ENCODE measurements around the gene SLA2. TPM values are rescaled to one million over a fixed set of nuclear protein-coding genes. Genes with fewer than 3 reads are reported as not detected.

The SLA2 gene
- total RNA-seq, 1 donor from 2014 or later = 0.21 TPM

DNA sequence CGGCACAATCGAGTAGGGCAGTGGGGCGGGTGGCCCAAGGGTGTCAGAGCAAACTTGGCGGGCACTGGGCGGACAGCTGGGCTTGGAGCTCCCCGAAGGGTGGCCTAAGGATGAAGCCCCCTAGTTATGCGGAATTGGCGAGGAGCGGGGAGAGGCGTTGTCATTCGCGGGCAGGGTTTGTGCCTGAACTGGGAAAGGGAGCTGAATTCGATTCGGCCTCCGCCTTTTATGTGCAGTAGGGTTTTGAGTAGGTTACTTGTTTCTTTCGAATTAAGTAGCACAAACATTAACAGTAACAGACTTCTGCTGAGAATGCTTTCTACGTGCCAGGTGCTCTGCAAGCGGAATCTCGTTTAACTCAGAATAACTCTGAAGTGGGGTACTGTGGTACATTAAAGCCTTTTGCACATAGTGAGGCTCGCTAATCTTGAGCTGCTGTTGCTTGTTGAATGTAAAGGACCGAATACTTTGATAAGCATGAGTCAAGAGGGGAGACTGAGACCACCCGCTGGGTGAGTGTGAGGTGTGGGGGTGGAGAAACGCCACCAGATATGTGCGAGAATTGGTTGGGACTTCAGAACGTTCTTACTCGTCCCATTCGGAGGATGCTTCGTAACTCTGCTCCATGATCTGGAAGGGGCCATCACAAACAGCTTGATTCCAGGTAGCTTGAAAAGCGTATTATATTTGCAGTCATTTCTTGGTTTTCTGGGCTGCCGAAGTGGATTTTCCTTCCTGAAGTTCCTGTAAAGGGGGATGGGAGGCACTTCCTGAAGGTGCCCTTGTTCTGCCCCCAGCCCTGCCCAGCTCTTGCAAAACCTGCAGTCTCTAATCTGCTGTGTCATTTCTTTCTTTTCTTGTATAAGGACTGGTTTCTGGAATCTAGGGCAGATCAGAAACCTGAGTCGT lies 39.6 kb downstream of the SLA2 start:
- H3K4me3 ChIP-seq = peak overlapping the region; percentile 79
- TF ChIP-seq CTCF (IDR thresholded peaks at IDR 0.05) = no peak
- no peak for TF ChIP-seq EZH2 (IDR thresholded peaks at IDR 0.05)
- no peak for TF ChIP-seq EZH2phosphoT487 (IDR thresholded peaks at IDR 0.05)
- H3K9me3 ChIP-seq (ENCODE audit: low read depth) = no peaks in the 10 kb centered on the region
- peak overlapping the region; percentile 21 for H3K27ac ChIP-seq
- Mint-ChIP-seq H3K4me3 (peak overlapping the region; percentile 98), H3K9me3 (no peaks in the 10 kb centered on the region), H3K27ac (peak overlapping the region; percentile 93), H3K27me3 (ENCODE audit: insufficient read depth, low read depth) (peaks cover 8% of the 10 kb centered on the region), H3K4me1 (peaks cover 20% of the 10 kb centered on the region), H3K36me3 (peaks cover 7% of the 10 kb centered on the region)
- peak; percentile 46 for DNase-seq (ENCODE audit: low spot score)
- H3K36me3 ChIP-seq = no peaks in the 10 kb centered on the region
- no peaks in the 10 kb centered on the region for H3K27me3 ChIP-seq
- H2AFZ ChIP-seq (replicated peaks) = no peak overlapping the region
- peaks cover 30% of the 10 kb centered on the region for H3K79me2 ChIP-seq (ENCODE audit: low read depth)
- peak overlapping the region; percentile 88 for H3K9ac ChIP-seq
- H3K4me2 ChIP-seq = peak overlapping the region; percentile 96
- peaks cover 20% of the 10 kb centered on the region for H4K20me1 ChIP-seq (ENCODE audit: low read depth)
- H3F3A ChIP-seq (ENCODE audit: low read depth) = peaks cover 6% of the 10 kb centered on the region
- peaks cover 5% of the 10 kb centered on the region for H3K4me1 ChIP-seq

DNA sequence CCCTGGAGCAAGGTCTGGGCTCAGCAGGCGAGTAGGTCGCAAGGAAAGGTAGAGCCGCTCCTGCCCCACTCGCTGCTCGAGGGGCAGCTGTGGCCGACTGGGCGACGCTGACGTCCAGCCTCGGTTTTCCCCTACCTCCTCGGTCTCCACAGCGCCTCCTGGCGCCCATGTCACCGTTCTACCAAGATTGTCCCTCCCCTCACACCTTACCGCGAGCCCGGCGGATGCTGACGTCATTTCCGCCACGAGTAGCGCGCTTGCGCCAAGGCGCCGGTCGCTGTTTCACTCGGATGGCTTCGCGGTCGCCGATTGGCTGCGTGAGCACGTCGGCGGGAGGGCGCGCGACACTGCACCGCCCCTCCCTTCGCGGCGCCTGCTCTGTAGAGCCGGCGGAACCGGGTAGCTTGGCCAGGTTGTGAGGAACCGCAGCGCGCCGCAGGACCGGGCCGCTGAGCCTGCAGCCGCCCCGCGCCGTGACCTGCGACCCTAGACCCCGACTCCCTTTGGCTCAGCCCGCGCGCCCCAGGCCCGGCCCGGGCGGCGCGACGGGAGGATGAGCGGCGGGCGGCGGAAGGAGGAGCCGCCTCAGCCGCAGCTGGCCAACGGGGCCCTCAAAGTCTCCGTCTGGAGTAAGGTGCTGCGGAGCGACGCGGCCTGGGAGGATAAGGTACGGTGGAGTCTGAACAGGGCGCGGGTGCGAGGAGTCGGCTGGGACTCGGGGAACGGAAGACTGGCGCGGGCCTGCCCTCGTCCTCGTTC lies 40.4 kb downstream of the SLA2 start, which contains the start of gene RAB5IF:
Gene RAB5IF (plus strand): TSS at position 381 of the 759 bp plus-strand sequence. CDS start 173 bp downstream, at position 554.
- H3K9me3 ChIP-seq (ENCODE audit: low read depth) = no peaks in the 10 kb centered on the region
- H3K9ac ChIP-seq = peak within 1 kb of the TSS; percentile 88
- peak within 1 kb of the TSS; percentile 98 for H3K4me3 Mint-ChIP-seq
- H3K79me2 ChIP-seq (ENCODE audit: low read depth) = peaks cover 30% of the 10 kb centered on the region
- peaks cover 4% of the 10 kb centered on the region for H3K36me3 Mint-ChIP-seq
- peaks cover 20% of the 10 kb centered on the region for H3K4me1 Mint-ChIP-seq
- H3K27me3 ChIP-seq = no peaks in the 10 kb centered on the region
- H3K27ac Mint-ChIP-seq = peak within 1 kb of the TSS; percentile 93
- H2AFZ ChIP-seq (replicated peaks) = peak within 1 kb of the TSS; percentile 64
- H3K9me3 Mint-ChIP-seq = no peaks in the 10 kb centered on the region
- peaks cover 4% of the 10 kb centered on the region for H3F3A ChIP-seq (ENCODE audit: low read depth)
- peaks cover 8% of the 10 kb centered on the region for H3K27me3 Mint-ChIP-seq (ENCODE audit: insufficient read depth, low read depth)
- H3K4me3 ChIP-seq = peak within 1 kb of the TSS; percentile 79
- H3K4me2 ChIP-seq = peak within 1 kb of the TSS; percentile 96
- TF ChIP-seq EZH2phosphoT487 (IDR thresholded peaks at IDR 0.05) = no peak
- TF ChIP-seq CTCF (IDR thresholded peaks at IDR 0.05) = peak; percentile 84
- peaks cover 5% of the 10 kb centered on the region for H3K4me1 ChIP-seq
- no peaks in the 10 kb centered on the region for H3K36me3 ChIP-seq
- H3K27ac ChIP-seq = peak within 1 kb of the TSS; percentile 21
- peaks cover 20% of the 10 kb centered on the region for H4K20me1 ChIP-seq (ENCODE audit: low read depth)
- DNase-seq (ENCODE audit: low spot score) = peak; percentile 99

DNA sequence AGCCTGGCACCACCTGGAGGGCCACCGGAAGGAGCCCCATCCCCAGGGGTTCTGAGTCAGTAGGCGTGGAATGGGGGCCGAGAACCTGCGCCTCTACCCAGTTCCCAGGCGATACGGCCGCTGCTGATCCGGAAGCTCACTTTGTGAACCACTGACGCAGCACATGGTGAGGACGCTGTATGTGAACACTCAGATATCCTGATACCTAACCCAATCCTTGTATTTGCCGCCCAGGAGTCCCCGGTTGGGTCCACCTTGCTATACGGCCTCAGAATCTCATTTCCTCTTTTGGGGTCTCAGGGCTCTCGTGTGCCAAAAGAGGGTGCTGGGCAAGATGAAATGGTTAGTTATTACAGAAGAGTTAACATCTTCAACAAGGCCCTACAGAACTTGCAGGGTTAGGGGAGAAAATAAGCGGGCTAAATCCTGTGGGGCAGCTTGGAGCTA lies 41.0 kb downstream of the SLA2 start:
- TF ChIP-seq EZH2phosphoT487 (IDR thresholded peaks at IDR 0.05) (no peak), EZH2 (IDR thresholded peaks at IDR 0.05) (no peak), CTCF (IDR thresholded peaks at IDR 0.05) (no peak)
- Histone ChIP-seq H3K36me3 (no peaks in the 10 kb centered on the region), H3K27me3 (no peaks in the 10 kb centered on the region), H3K9ac (no peak overlapping the region), H3K79me2 (ENCODE audit: low read depth) (peaks cover 30% of the 10 kb centered on the region), H4K20me1 (ENCODE audit: low read depth) (peaks cover 20% of the 10 kb centered on the region), H2AFZ (replicated peaks) (peak overlapping the region; percentile 23), H3K4me3 (no peak overlapping the region), H3K27ac (no peak overlapping the region), H3K4me2 (peak overlapping the region; percentile 47), H3F3A (ENCODE audit: low read depth) (peaks cover 4% of the 10 kb centered on the region), H3K9me3 (ENCODE audit: low read depth) (no peaks in the 10 kb centered on the region), H3K4me1 (peaks cover 5% of the 10 kb centered on the region)
- Mint-ChIP-seq H3K4me1 (peaks cover 20% of the 10 kb centered on the region), H3K27ac (peak overlapping the region; percentile 78), H3K4me3 (peak overlapping the region; percentile 98), H3K27me3 (ENCODE audit: insufficient read depth, low read depth) (peaks cover 8% of the 10 kb centered on the region), H3K9me3 (no peaks in the 10 kb centered on the region), H3K36me3 (peaks cover 4% of the 10 kb centered on the region)
- DNase-seq (ENCODE audit: low spot score) = peak; percentile 13
